Neural progenitor cell (in vitro differentiated cells): ENCODE measurements around the gene TBX18. TPM values are rescaled to one million over a fixed set of nuclear protein-coding genes. Genes with fewer than 3 reads are reported as not detected.

Experiments
- DNase-seq: peaks from one replicate; pipeline ENCODE4 v3.0.0-alpha.2; 2016; ENCODE audit warnings: low spot score
- H2AFZ ChIP-seq: fragments of 200-600 bp; sonication (generic); replicated peaks from 2 replicates; pipeline ENCODE4 v1.6.1; 2016; ENCODE audit warnings: antibody characterized with exemption
- H3F3A ChIP-seq: fragments of 200-600 bp; sonication (generic); 2 replicates; pipeline ENCODE4 v1.6.1; 2016; ENCODE audit warnings: antibody characterized with exemption, low read depth
- H3K27ac ChIP-seq: fragments of 200-600 bp; sonication (generic); 2 replicates; pipeline ENCODE4 v1.5.1; 2016; ENCODE audit warnings: mild to moderate bottlenecking
- H3K27me3 ChIP-seq: fragments of 200-600 bp; sonication (generic); 2 replicates; pipeline ENCODE4 v1.6.1; 2016; ENCODE audit warnings: mild to moderate bottlenecking, moderate library complexity
- H3K36me3 ChIP-seq: fragments of 200-600 bp; sonication (generic); 2 replicates; pipeline ENCODE4 v1.5.1; 2016
- H3K4me1 ChIP-seq: fragments of 200-600 bp; sonication (generic); 2 replicates; pipeline ENCODE4 v1.6.1; 2016; ENCODE audit warnings: mixed run types
- H3K4me2 ChIP-seq: fragments of 200-600 bp; sonication (generic); 2 replicates; pipeline ENCODE4 v1.6.1; 2016
- H3K4me3 ChIP-seq: fragments of 200-600 bp; sonication (generic); 2 replicates; pipeline ENCODE4 v1.5.1; 2016
- H3K79me2 ChIP-seq: fragments of 200-600 bp; sonication (generic); 2 replicates; pipeline ENCODE4 v1.6.1; 2016; ENCODE audit warnings: low read depth
- H3K9ac ChIP-seq: fragments of 200-600 bp; sonication (generic); 2 replicates; pipeline ENCODE4 v1.6.1; 2016
- H3K9me3 ChIP-seq: fragments of 200-600 bp; sonication (generic); 2 replicates; pipeline ENCODE4 v1.5.1; 2016; ENCODE audit warnings: low read depth
- H4K20me1 ChIP-seq: fragments of 200-600 bp; sonication (generic); 2 replicates; pipeline ENCODE4 v1.6.1; 2016; ENCODE audit warnings: low read depth
- H3K27ac Mint-ChIP-seq: 3 replicates; pipeline ENCODE4 v1.8.0; 2021; ENCODE audit warnings: mixed read lengths
- H3K27me3 Mint-ChIP-seq: 2 replicates; pipeline ENCODE4 v1.8.0; 2022; ENCODE audit warnings: low read depth, mild to moderate bottlenecking, inconsistent platforms, moderate library complexity, mixed read lengths; ENCODE audit not compliant: insufficient read depth
- H3K36me3 Mint-ChIP-seq: 3 replicates; pipeline ENCODE4 v1.8.0; 2021; ENCODE audit warnings: mixed read lengths
- H3K4me1 Mint-ChIP-seq: 3 replicates; pipeline ENCODE4 v1.8.0; 2021; ENCODE audit warnings: mixed read lengths
- H3K4me3 Mint-ChIP-seq: 3 replicates; pipeline ENCODE4 v1.8.0; 2021; ENCODE audit warnings: mild to moderate bottlenecking, moderate library complexity, mixed read lengths
- H3K9me3 Mint-ChIP-seq: 3 replicates; pipeline ENCODE4 v1.8.0; 2020; ENCODE audit warnings: mixed read lengths
- EZH2 ChIP-seq: fragments of 200-600 bp; sonication (generic); IDR thresholded peaks from 2 replicates; pipeline ENCODE4 v1.6.1; 2017; ENCODE audit warnings: antibody characterized with exemption, mild to moderate bottlenecking, moderate library complexity
- EZH2phosphoT487 ChIP-seq: fragments of 200-600 bp; sonication (generic); IDR thresholded peaks from 2 replicates; pipeline ENCODE4 v1.6.1; 2017; ENCODE audit warnings: antibody characterized with exemption
- total RNA-seq: library from RNA; depleted of rRNA; stranded (reverse); fragments of >200 nt; gene quantifications from 2 replicates; pipeline ENCODE4 v1.2.3, GENCODE V29; 2015; ENCODE audit warnings: low replicate concordance
- TF ChIP-seq, protein P1 (sequence below): fragments of 200-600 bp; sonication (generic); IDR thresholded peaks from 2 replicates; pipeline ENCODE4 v1.5.1; 2017; ENCODE audit warnings: antibody characterized with exemption, mild to moderate bottlenecking

Gene TBX18
- total RNA-seq, 1 donor from 2014 or later = not detected

DNA sequence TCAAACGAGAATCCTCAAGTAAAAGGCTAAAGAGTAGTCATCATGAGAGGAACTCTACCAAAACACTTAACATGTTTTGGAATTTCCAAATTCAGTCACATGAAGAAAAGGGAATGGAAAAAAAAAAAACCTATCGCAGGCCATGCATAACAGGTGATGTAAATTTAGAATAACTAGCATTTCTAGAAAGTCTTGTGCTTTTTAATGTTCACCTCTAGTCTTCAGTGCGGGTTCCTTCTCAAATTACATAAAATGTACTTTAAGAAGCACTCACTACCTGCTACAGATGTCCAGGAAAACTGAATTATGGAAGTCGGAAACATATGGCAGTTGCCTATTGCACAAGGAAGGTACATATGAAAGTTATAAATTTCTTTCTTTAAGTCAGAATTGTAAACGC is 6.1 kb upstream of the TBX18 start:
- Histone ChIP-seq H3K27me3 (peaks cover 100% of the 10 kb centered on the region), H3K4me1 (peaks cover 5% of the 10 kb centered on the region), H3K27ac (no peak overlapping the region), H3K4me3 (no peak overlapping the region), H3K79me2 (no peaks in the 10 kb centered on the region), H3K36me3 (no peaks in the 10 kb centered on the region), H4K20me1 (peaks cover 81% of the 10 kb centered on the region), H3K9me3 (no peaks in the 10 kb centered on the region), H2AFZ (no peak overlapping the region), H3K9ac (no peak overlapping the region), H3F3A (peaks cover 32% of the 10 kb centered on the region), H3K4me2 (no peak overlapping the region)
- no peak overlapping the region for H3K27ac Mint-ChIP-seq
- H3K4me1 Mint-ChIP-seq = peaks cover 23% of the 10 kb centered on the region
- DNase-seq = no peak
- H3K36me3 Mint-ChIP-seq = no peaks in the 10 kb centered on the region
- peaks cover 87% of the 10 kb centered on the region for H3K27me3 Mint-ChIP-seq
- H3K9me3 Mint-ChIP-seq = peaks cover 2% of the 10 kb centered on the region
- no peak overlapping the region for H3K4me3 Mint-ChIP-seq
- TF ChIP-seq, protein P1, sequence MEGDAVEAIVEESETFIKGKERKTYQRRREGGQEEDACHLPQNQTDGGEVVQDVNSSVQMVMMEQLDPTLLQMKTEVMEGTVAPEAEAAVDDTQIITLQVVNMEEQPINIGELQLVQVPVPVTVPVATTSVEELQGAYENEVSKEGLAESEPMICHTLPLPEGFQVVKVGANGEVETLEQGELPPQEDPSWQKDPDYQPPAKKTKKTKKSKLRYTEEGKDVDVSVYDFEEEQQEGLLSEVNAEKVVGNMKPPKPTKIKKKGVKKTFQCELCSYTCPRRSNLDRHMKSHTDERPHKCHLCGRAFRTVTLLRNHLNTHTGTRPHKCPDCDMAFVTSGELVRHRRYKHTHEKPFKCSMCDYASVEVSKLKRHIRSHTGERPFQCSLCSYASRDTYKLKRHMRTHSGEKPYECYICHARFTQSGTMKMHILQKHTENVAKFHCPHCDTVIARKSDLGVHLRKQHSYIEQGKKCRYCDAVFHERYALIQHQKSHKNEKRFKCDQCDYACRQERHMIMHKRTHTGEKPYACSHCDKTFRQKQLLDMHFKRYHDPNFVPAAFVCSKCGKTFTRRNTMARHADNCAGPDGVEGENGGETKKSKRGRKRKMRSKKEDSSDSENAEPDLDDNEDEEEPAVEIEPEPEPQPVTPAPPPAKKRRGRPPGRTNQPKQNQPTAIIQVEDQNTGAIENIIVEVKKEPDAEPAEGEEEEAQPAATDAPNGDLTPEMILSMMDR = no peak
- TF ChIP-seq EZH2 (no peak), EZH2phosphoT487 (no peak)

DNA sequence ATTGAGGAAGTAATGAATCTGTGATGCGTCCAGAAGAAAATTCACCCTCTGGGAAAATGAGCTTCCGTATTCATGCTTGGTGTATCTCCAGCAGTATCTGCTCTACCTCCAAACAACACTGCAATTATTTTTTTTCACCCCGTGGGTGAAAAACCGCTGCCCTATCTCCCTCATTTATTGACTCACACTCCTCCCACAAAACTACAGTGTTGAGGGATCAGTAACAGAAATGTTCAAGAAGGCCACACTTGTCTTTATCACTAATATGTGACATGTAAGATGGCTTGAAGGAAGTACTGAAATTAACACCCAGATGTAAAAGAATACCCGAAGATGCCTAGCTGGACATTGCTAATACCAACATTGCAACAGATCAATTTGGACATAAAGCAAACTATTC is 4.9 kb upstream of the TBX18 start:
- no peak overlapping the region for H3K4me2 ChIP-seq
- H3K27ac ChIP-seq = no peak overlapping the region
- H3K27me3 Mint-ChIP-seq = peaks cover 89% of the 10 kb centered on the region
- peaks cover 5% of the 10 kb centered on the region for H3K4me1 ChIP-seq
- H3K4me1 Mint-ChIP-seq = peaks cover 24% of the 10 kb centered on the region
- peaks cover 38% of the 10 kb centered on the region for H3F3A ChIP-seq
- H4K20me1 ChIP-seq = peaks cover 89% of the 10 kb centered on the region
- no peak overlapping the region for H3K4me3 ChIP-seq
- no peak for DNase-seq
- H3K36me3 Mint-ChIP-seq = no peaks in the 10 kb centered on the region
- H3K9me3 Mint-ChIP-seq = peaks cover 2% of the 10 kb centered on the region
- H3K9me3 ChIP-seq = no peaks in the 10 kb centered on the region
- no peak overlapping the region for H3K9ac ChIP-seq
- no peaks in the 10 kb centered on the region for H3K36me3 ChIP-seq
- TF ChIP-seq EZH2 (no peak), EZH2phosphoT487 (no peak)
- TF ChIP-seq, protein P1 = no peak
- no peak overlapping the region for H3K27ac Mint-ChIP-seq
- no peak overlapping the region for H3K4me3 Mint-ChIP-seq
- H2AFZ ChIP-seq = no peak overlapping the region
- peaks cover 100% of the 10 kb centered on the region for H3K27me3 ChIP-seq
- no peaks in the 10 kb centered on the region for H3K79me2 ChIP-seq

DNA sequence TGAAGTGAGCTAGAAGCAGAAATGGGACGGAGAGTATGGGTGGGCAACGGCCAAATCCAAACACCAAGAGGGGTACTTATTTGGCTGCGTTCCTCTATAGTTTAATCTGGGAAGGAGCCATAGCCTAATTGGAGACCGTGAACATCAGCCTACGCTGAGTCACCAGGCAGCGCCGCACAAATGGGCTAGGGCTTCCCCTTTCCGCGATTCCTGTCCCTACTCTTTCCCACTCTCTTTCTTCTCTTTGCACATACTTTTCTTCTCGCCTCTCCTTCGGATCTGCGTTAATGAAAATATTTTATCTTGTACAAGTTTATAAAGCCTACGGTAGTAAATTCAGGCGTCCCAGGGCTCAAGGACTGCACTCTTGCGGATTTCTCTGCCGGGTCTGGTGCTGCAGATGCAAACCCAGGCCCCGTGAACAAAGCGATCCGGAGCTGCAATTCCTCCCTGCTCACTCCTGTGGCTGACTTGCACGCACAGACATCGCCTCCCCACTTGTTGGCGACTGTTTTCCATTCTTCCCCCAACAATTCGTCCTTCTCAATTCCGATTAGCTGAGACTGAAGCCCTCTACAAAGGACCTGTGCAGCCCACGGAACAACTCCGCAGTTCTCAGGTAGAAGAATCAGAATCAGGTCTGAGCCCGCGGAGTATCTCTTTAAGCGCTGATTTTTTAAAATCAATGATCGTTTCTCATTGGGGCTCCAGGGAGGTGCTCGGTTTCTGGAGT is 4.2 kb upstream of the TBX18 start:
- peaks cover 87% of the 10 kb centered on the region for H3K27me3 Mint-ChIP-seq
- TF ChIP-seq EZH2 (peak; percentile 78), EZH2phosphoT487 (peak; percentile 76)
- TF ChIP-seq, protein P1 = no peak
- Histone ChIP-seq H2AFZ (no peak overlapping the region), H3K4me3 (no peak overlapping the region), H3K79me2 (no peaks in the 10 kb centered on the region), H3K4me2 (no peak overlapping the region), H3K36me3 (no peaks in the 10 kb centered on the region), H4K20me1 (peaks cover 91% of the 10 kb centered on the region), H3F3A (peaks cover 39% of the 10 kb centered on the region), H3K9me3 (no peaks in the 10 kb centered on the region), H3K27me3 (peaks cover 100% of the 10 kb centered on the region), H3K27ac (no peak overlapping the region), H3K9ac (no peak overlapping the region), H3K4me1 (peaks cover 8% of the 10 kb centered on the region)
- H3K4me3 Mint-ChIP-seq = peak overlapping the region; percentile 24
- peak; percentile 80 for DNase-seq
- peaks cover 2% of the 10 kb centered on the region for H3K9me3 Mint-ChIP-seq
- H3K4me1 Mint-ChIP-seq = peaks cover 26% of the 10 kb centered on the region
- H3K27ac Mint-ChIP-seq = no peak overlapping the region
- no peaks in the 10 kb centered on the region for H3K36me3 Mint-ChIP-seq
